Liver (tissue), 3 donors: ENCODE data around the gene SHFL.

Experiments
- EGR1 ChIP-seq, 2 donors: IDR thresholded peaks; 2 replicates each; pipeline ENCODE4 v1.6.1; 2016 to 2018; ENCODE audit warnings: antibody characterized with exemption in 2 of 2, low read depth in 2 of 2
- FOXA2 ChIP-seq: IDR thresholded peaks from 2 replicates; pipeline ENCODE4 v1.6.1; 2016; ENCODE audit warnings: antibody characterized with exemption
- GABPA ChIP-seq, 2 donors: IDR thresholded peaks in 1 of 2; conservative IDR thresholded peaks in 1 of 2; 2 replicates each; pipeline ENCODE4 v1.6.1; 2016; ENCODE audit warnings: antibody characterized with exemption in 2 of 2, mild to moderate bottlenecking in 1 of 2, moderate library complexity in 1 of 2
- HNF4A ChIP-seq, 2 donors: conservative IDR thresholded peaks; 2 replicates each; pipeline ENCODE4 v1.6.1; 2016; ENCODE audit warnings: antibody characterized with exemption in 2 of 2, mild to moderate bottlenecking in 2 of 2
- HNF4G ChIP-seq: IDR thresholded peaks from 2 replicates; pipeline ENCODE4 v1.6.1; 2016; ENCODE audit warnings: antibody characterized with exemption
- RAD21 ChIP-seq, 2 donors: IDR thresholded peaks; 2 replicates each; pipeline ENCODE4 v1.6.1; 2016; ENCODE audit warnings: antibody characterized with exemption in 2 of 2, mild to moderate bottlenecking in 2 of 2
- RXRA ChIP-seq, 2 donors: IDR thresholded peaks; 2 replicates each; pipeline ENCODE4 v1.6.1; 2017 to 2018; ENCODE audit warnings: antibody characterized with exemption in 2 of 2, mild to moderate bottlenecking in 1 of 2
- SP1 ChIP-seq: IDR thresholded peaks from 2 replicates; pipeline ENCODE4 v1.6.1; 2018; ENCODE audit warnings: antibody characterized with exemption, mild to moderate bottlenecking
- TAF1 ChIP-seq: conservative IDR thresholded peaks from 2 replicates; pipeline ENCODE4 v1.6.1; 2016; ENCODE audit warnings: antibody characterized with exemption, mild to moderate bottlenecking
- YY1 ChIP-seq: IDR thresholded peaks from 2 replicates; pipeline ENCODE4 v1.6.1; 2016; ENCODE audit warnings: antibody characterized with exemption, mild to moderate bottlenecking
- TF ChIP-seq, protein P1 (sequence below): fragments of 150-350 bp; IDR thresholded peaks from 2 replicates; pipeline ENCODE4 v1.5.1; 2017; ENCODE audit warnings: improper control_type of control experiment, low read depth, low read length; ENCODE audit not compliant: missing input control
- TF ChIP-seq, protein P2 (sequence below): IDR thresholded peaks from 2 replicates; pipeline ENCODE4 v1.6.1; 2016; ENCODE audit warnings: antibody characterized with exemption
- TF ChIP-seq, protein P3 (sequence below): IDR thresholded peaks from 2 replicates; pipeline ENCODE4 v1.6.1; 2016; ENCODE audit warnings: antibody characterized with exemption
- TF ChIP-seq, protein P4 (sequence below): IDR thresholded peaks from 2 replicates; pipeline ENCODE4 v1.6.1; 2016; ENCODE audit warnings: antibody characterized with exemption, mild to moderate bottlenecking
- donor health status: healthy.
- donor health status: healthy.

DNA sequence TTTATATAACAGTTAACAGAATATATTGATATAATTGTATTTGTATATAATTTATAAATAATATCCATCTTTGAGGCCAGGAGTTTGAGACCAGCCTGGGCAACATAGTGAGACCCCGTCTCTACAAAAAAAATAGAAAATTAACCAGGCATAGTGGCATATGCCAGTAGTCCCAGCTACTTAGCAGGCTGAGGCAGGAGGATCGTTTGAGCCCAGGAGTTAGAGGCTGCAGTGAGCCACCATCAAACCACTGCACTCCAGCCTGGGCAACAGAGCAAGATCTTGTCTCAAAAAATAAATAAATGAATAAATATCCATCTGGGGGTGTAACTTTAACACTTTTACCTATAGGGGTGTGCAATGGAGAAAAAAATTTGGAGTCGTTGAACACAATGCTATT is 1.3 kb upstream of the SHFL start:
- no peak for TF ChIP-seq HNF4G
- TF ChIP-seq, protein P1, sequence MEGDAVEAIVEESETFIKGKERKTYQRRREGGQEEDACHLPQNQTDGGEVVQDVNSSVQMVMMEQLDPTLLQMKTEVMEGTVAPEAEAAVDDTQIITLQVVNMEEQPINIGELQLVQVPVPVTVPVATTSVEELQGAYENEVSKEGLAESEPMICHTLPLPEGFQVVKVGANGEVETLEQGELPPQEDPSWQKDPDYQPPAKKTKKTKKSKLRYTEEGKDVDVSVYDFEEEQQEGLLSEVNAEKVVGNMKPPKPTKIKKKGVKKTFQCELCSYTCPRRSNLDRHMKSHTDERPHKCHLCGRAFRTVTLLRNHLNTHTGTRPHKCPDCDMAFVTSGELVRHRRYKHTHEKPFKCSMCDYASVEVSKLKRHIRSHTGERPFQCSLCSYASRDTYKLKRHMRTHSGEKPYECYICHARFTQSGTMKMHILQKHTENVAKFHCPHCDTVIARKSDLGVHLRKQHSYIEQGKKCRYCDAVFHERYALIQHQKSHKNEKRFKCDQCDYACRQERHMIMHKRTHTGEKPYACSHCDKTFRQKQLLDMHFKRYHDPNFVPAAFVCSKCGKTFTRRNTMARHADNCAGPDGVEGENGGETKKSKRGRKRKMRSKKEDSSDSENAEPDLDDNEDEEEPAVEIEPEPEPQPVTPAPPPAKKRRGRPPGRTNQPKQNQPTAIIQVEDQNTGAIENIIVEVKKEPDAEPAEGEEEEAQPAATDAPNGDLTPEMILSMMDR: no peak
- TF ChIP-seq, protein P2, sequence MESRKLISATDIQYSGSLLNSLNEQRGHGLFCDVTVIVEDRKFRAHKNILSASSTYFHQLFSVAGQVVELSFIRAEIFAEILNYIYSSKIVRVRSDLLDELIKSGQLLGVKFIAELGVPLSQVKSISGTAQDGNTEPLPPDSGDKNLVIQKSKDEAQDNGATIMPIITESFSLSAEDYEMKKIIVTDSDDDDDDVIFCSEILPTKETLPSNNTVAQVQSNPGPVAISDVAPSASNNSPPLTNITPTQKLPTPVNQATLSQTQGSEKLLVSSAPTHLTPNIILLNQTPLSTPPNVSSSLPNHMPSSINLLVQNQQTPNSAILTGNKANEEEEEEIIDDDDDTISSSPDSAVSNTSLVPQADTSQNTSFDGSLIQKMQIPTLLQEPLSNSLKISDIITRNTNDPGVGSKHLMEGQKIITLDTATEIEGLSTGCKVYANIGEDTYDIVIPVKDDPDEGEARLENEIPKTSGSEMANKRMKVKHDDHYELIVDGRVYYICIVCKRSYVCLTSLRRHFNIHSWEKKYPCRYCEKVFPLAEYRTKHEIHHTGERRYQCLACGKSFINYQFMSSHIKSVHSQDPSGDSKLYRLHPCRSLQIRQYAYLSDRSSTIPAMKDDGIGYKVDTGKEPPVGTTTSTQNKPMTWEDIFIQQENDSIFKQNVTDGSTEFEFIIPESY: no peak
- no peak for TF ChIP-seq RAD21 (IDR thresholded peaks at IDR 0.05)
- TF ChIP-seq YY1: no peak
- no peak for TF ChIP-seq SP1
- no peak for TF ChIP-seq TAF1
- no peak for TF ChIP-seq GABPA (IDR thresholded peaks at IDR 0.05 in 1 of 2, conservative IDR thresholded peaks at IDR 0.05 in 1 of 2)
- TF ChIP-seq, protein P3, sequence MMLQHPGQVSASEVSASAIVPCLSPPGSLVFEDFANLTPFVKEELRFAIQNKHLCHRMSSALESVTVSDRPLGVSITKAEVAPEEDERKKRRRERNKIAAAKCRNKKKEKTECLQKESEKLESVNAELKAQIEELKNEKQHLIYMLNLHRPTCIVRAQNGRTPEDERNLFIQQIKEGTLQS: no peak
- TF ChIP-seq, protein P4, sequence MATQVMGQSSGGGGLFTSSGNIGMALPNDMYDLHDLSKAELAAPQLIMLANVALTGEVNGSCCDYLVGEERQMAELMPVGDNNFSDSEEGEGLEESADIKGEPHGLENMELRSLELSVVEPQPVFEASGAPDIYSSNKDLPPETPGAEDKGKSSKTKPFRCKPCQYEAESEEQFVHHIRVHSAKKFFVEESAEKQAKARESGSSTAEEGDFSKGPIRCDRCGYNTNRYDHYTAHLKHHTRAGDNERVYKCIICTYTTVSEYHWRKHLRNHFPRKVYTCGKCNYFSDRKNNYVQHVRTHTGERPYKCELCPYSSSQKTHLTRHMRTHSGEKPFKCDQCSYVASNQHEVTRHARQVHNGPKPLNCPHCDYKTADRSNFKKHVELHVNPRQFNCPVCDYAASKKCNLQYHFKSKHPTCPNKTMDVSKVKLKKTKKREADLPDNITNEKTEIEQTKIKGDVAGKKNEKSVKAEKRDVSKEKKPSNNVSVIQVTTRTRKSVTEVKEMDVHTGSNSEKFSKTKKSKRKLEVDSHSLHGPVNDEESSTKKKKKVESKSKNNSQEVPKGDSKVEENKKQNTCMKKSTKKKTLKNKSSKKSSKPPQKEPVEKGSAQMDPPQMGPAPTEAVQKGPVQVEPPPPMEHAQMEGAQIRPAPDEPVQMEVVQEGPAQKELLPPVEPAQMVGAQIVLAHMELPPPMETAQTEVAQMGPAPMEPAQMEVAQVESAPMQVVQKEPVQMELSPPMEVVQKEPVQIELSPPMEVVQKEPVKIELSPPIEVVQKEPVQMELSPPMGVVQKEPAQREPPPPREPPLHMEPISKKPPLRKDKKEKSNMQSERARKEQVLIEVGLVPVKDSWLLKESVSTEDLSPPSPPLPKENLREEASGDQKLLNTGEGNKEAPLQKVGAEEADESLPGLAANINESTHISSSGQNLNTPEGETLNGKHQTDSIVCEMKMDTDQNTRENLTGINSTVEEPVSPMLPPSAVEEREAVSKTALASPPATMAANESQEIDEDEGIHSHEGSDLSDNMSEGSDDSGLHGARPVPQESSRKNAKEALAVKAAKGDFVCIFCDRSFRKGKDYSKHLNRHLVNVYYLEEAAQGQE: no peak
- TF ChIP-seq EGR1 (IDR thresholded peaks at IDR 0.05; ENCODE audit: low read depth in 2 of 2): no peak
- no peak for TF ChIP-seq RXRA (IDR thresholded peaks at IDR 0.05)
- TF ChIP-seq HNF4A (conservative IDR thresholded peaks at IDR 0.05): no peak
- no peak for TF ChIP-seq FOXA2
